Skeletal muscle tissue (tissue), 4 donors: ENCODE measurements around the gene FN3KRP. TPM values are rescaled to one million over a fixed set of nuclear protein-coding genes. Genes with fewer than 3 reads are reported as not detected.
"Not testable (repeated sequence)": the region's sequence is repeated elsewhere in the genome, so short reads cannot be mapped to it uniquely, and the experiment has no call there.

Experiments
- H3K27ac ChIP-seq: one replicate; pipeline ENCODE4 v1.7.0; 2013; ENCODE audit warnings: mild to moderate bottlenecking, low read depth, low read length, inconsistent platforms
- H3K27me3 ChIP-seq, 3 donors: one replicate each; pipeline ENCODE4 v1.7.0; 2013; ENCODE audit warnings: low read length in 3 of 3; ENCODE audit not compliant: control insufficient read depth in 3 of 3, insufficient read depth in 3 of 3
- H3K36me3 ChIP-seq, 3 donors: one replicate each; pipeline ENCODE4 v1.7.0; 2013; ENCODE audit warnings: low read length in 3 of 3; ENCODE audit not compliant: control insufficient read depth in 3 of 3, insufficient read depth in 3 of 3
- H3K4me1 ChIP-seq, 3 donors: one replicate each; pipeline ENCODE4 v1.7.0; 2013; ENCODE audit warnings: low read length in 3 of 3, mild to moderate bottlenecking in 3 of 3; ENCODE audit not compliant: control insufficient read depth in 3 of 3, insufficient read depth in 3 of 3
- H3K4me3 ChIP-seq, 3 donors: one replicate each; pipeline ENCODE4 v1.7.0; 2013; ENCODE audit warnings: low read length in 3 of 3
- H3K9ac ChIP-seq, 3 donors: one replicate each; pipeline ENCODE4 v1.7.0; 2013; ENCODE audit warnings: low read length in 3 of 3, mild to moderate bottlenecking in 3 of 3, moderate library complexity in 2 of 3, low read depth in 1 of 3
- H3K9me3 ChIP-seq, 3 donors: one replicate each; pipeline ENCODE4 v1.7.0; 2013; ENCODE audit warnings: low read length in 3 of 3; ENCODE audit not compliant: control insufficient read depth in 3 of 3
- total RNA-seq: library from RNA; depleted of rRNA; stranded (reverse); fragments of >200 nt; gene quantifications from one replicate; pipeline ENCODE4 v1.2.3, GENCODE V29; 2014
- donor health status: Osteomylitis.

FN3KRP gene
- total RNA-seq, 1 donor from 2014 or later: 14.1 TPM

GRCh38 chr17:82752371-82753200 is 36.1 kb downstream of the FN3KRP start:
- Histone ChIP-seq H3K36me3 (peaks cover 0 to 6% (median 4%) of the 10 kb centered on the region in 3 donors), H3K27me3 (no peaks in the 10 kb centered on the region), H3K9ac (peak overlapping the region; percentile 74 to 86 (median 77)), H3K4me1 (peaks cover 9 to 19% (median 11%) of the 10 kb centered on the region in 3 donors), H3K4me3 (peak overlapping the region; percentile 74 to 92 (median 82)), H3K9me3 (no peaks in the 10 kb centered on the region), H3K27ac (peak overlapping the region; percentile 75)

GRCh38 chr17:82753201-82753464 is 36.6 kb downstream of the FN3KRP start:
- Histone ChIP-seq H3K4me3 (peak overlapping the region; percentile 74 to 92 (median 82)), H3K4me1 (peaks cover 9 to 19% (median 11%) of the 10 kb centered on the region in 3 donors), H3K36me3 (peaks cover 0 to 6% (median 4%) of the 10 kb centered on the region in 3 donors), H3K27ac (no peak overlapping the region), H3K27me3 (no peaks in the 10 kb centered on the region), H3K9me3 (no peaks in the 10 kb centered on the region), H3K9ac (peak overlapping the region; percentile 74 to 86 (median 77))

- H3K4me3 ChIP-seq: no peak overlapping the region
- no peak overlapping the region for H3K27ac ChIP-seq
- no peaks in the 10 kb centered on the region for H3K27me3 ChIP-seq
- no peak overlapping the region for H3K9ac ChIP-seq
- peaks cover 0 to 2% (median 0%) of the 10 kb centered on the region in 3 donors for H3K36me3 ChIP-seq
- H3K9me3 ChIP-seq: no peaks in the 10 kb centered on the region
- peaks cover 9 to 19% (median 11%) of the 10 kb centered on the region in 3 donors for H3K4me1 ChIP-seq
These were observed 38.0 kb downstream of the FN3KRP start for GRCh38 chr17:82754297-82755208.

- Histone ChIP-seq H3K27me3 (no peaks in the 10 kb centered on the region), H3K27ac (no peak overlapping the region), H3K4me1 (peaks cover 9 to 19% (median 11%) of the 10 kb centered on the region in 3 donors), H3K36me3 (peaks cover 0 to 2% (median 2%) of the 10 kb centered on the region in 3 donors), H3K9ac (peak overlapping the region in 1 of 3 donors; percentile 43), H3K9me3 (no peaks in the 10 kb centered on the region), H3K4me3 (no peak overlapping the region)
These were observed 39.7 kb downstream of the FN3KRP start for GRCh38 chr17:82756166-82756565.

- Histone ChIP-seq H3K4me1 (no peaks in the 10 kb centered on the region), H3K27me3 (no peaks in the 10 kb centered on the region), H3K36me3 (peaks cover 13 to 29% (median 26%) of the 10 kb centered on the region in 3 donors), H3K9me3 (no peaks in the 10 kb centered on the region), H3K4me3 (no peak overlapping the region), H3K9ac (no peak overlapping the region), H3K27ac (no peak overlapping the region)
These were observed 48.9 kb downstream of the FN3KRP start for GRCh38 chr17:82765371-82765770.

- no peaks in the 10 kb centered on the region for H3K4me1 ChIP-seq
- no peaks in the 10 kb centered on the region for H3K9me3 ChIP-seq
- no peak overlapping the region for H3K9ac ChIP-seq
- no peak overlapping the region for H3K27ac ChIP-seq
- no peaks in the 10 kb centered on the region for H3K27me3 ChIP-seq
- H3K4me3 ChIP-seq: no peak overlapping the region
- peaks cover 15 to 30% (median 26%) of the 10 kb centered on the region in 3 donors for H3K36me3 ChIP-seq
These were observed 50.7 kb downstream of the FN3KRP start for GRCh38 chr17:82767041-82767754.

- Histone ChIP-seq H3K9ac (no peak overlapping the region), H3K36me3 (peaks cover 21 to 29% (median 26%) of the 10 kb centered on the region in 3 donors), H3K27me3 (no peaks in the 10 kb centered on the region), H3K4me1 (no peaks in the 10 kb centered on the region), H3K9me3 (no peaks in the 10 kb centered on the region), H3K4me3 (no peak overlapping the region), H3K27ac (no peak overlapping the region)
These were observed 52.5 kb downstream of the FN3KRP start for GRCh38 chr17:82769041-82769440.

- H3K27me3 ChIP-seq: no peaks in the 10 kb centered on the region
- H3K9me3 ChIP-seq: no peaks in the 10 kb centered on the region
- H3K27ac ChIP-seq: no peak overlapping the region
- H3K9ac ChIP-seq: no peak overlapping the region
- H3K4me3 ChIP-seq: no peak overlapping the region
- peaks cover 15 to 27% (median 25%) of the 10 kb centered on the region in 3 donors for H3K36me3 ChIP-seq
- peaks cover 0 to 2% (median 0%) of the 10 kb centered on the region in 3 donors for H3K4me1 ChIP-seq
These were observed 55.5 kb downstream of the FN3KRP start for GRCh38 chr17:82772026-82772425.

- H3K4me1 ChIP-seq, H3K27me3 ChIP-seq, H3K9ac ChIP-seq, H3K9me3 ChIP-seq, H3K4me3 ChIP-seq, H3K27ac ChIP-seq: not testable (repeated sequence)
- peaks cover 3 to 13% (median 12%) of the 10 kb centered on the region in 3 donors for H3K36me3 ChIP-seq
These were observed 58.0 kb downstream of the FN3KRP start for GRCh38 chr17:82774456-82774855.
